PFSK-1 (cell line): ENCODE results near the gene TBC1D30.

Source experiments
- FOXP2 ChIP-seq: optimal IDR thresholded peaks from 2 replicates; pipeline ENCODE3; 2011; ENCODE audit warnings: borderline replicate concordance, control low read depth, inconsistent platforms; ENCODE audit not compliant: insufficient read depth; ENCODE audit errors: extremely low read length, extremely low read depth
- POLR2AphosphoS5 ChIP-seq: IDR thresholded peaks from 2 replicates; pipeline ENCODE4 v1.6.1; 2012; ENCODE audit warnings: low read depth, mild to moderate bottlenecking, control low read depth, low read length, moderate library complexity
- REST ChIP-seq, 2 experiments: IDR thresholded peaks; 2 replicates each; pipeline versions ENCODE4 v1.6.1 to v1.8.0; 2011 to 2012; ENCODE audit warnings: low read depth in 2 of 2, low read length in 2 of 2, control low read depth in 1 of 2, inconsistent platforms in 1 of 2, mild to moderate bottlenecking in 1 of 2, moderate library complexity in 1 of 2; ENCODE audit not compliant: insufficient read depth in 1 of 2
- SIN3A ChIP-seq: IDR thresholded peaks from 2 replicates; pipeline ENCODE4 v1.6.1; 2012; ENCODE audit warnings: mild to moderate bottlenecking, low read length, moderate library complexity, borderline replicate concordance; ENCODE audit not compliant: insufficient read depth
- TAF1 ChIP-seq: IDR thresholded peaks from 2 replicates; pipeline ENCODE4 v1.6.1; 2012; ENCODE audit warnings: low read length, control low read depth, borderline replicate concordance; ENCODE audit not compliant: insufficient read depth

TBC1D30 gene

GRCh38 chr12:64918344-64918743 is 93.9 kb downstream of the TBC1D30 start:
- TF ChIP-seq POLR2AphosphoS5: no peak
- no peak for TF ChIP-seq TAF1

- no peak for TF ChIP-seq FOXP2
- TF ChIP-seq TAF1: no peak
- no peak for TF ChIP-seq SIN3A
- TF ChIP-seq POLR2AphosphoS5: no peak
- no peak for TF ChIP-seq REST (IDR thresholded peaks at IDR 0.05; ENCODE audit: insufficient read depth in 1 of 2, low read depth in 2 of 2, low read length in 2 of 2)
Observed at GRCh38 chr12:64918801-64919200, 94.4 kb downstream of the TBC1D30 start.

GRCh38 chr12:64922853-64923252 is 98.4 kb downstream of the TBC1D30 start:
- no peak for TF ChIP-seq TAF1
- TF ChIP-seq POLR2AphosphoS5: no peak
- TF ChIP-seq REST (IDR thresholded peaks at IDR 0.05; ENCODE audit: insufficient read depth in 1 of 2, low read depth in 2 of 2, low read length in 2 of 2): no peak
- no peak for TF ChIP-seq SIN3A
- no peak for TF ChIP-seq FOXP2

- TF ChIP-seq POLR2AphosphoS5: no peak
- TF ChIP-seq TAF1: no peak
- TF ChIP-seq FOXP2: no peak
- no peak for TF ChIP-seq SIN3A
- no peak for TF ChIP-seq REST (IDR thresholded peaks at IDR 0.05; ENCODE audit: insufficient read depth in 1 of 2, low read depth in 2 of 2, low read length in 2 of 2)
Observed at GRCh38 chr12:64923536-64923935, 99.1 kb downstream of the TBC1D30 start.
